GM12873 (cell line): Measurements from ENCODE around the gene CFAP251.

Source experiments
- TF ChIP-seq, protein P1 (sequence below): IDR thresholded peaks from 2 replicates; pipeline ENCODE4 v1.5.1; 2012; ENCODE audit warnings: low read depth, mild to moderate bottlenecking, moderate library complexity, low read length, control low read depth; ENCODE audit not compliant: insufficient read depth; ENCODE audit errors: missing control alignments

The CFAP251 gene

DNA sequence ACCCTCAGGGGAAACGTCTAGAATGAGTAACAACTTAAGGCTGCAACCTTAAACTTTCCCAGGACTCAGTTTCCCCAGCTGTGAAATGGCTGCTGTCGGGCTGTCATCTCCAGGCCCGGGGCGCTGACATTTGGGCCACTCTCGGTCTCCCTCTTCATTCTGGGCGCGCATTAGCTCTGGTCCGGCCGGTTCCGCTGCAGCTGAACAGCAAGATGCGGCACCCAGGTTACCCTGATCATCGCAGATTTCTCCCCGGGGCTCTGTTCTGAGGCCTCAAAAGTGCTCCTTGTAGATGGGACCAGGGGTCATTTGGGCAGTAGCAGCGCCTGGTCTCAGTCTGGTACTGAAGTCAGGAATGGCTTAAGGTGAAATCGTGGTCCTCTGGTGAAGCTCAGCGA, 102.4 kb downstream of the CFAP251 start:
- TF ChIP-seq, protein P1, sequence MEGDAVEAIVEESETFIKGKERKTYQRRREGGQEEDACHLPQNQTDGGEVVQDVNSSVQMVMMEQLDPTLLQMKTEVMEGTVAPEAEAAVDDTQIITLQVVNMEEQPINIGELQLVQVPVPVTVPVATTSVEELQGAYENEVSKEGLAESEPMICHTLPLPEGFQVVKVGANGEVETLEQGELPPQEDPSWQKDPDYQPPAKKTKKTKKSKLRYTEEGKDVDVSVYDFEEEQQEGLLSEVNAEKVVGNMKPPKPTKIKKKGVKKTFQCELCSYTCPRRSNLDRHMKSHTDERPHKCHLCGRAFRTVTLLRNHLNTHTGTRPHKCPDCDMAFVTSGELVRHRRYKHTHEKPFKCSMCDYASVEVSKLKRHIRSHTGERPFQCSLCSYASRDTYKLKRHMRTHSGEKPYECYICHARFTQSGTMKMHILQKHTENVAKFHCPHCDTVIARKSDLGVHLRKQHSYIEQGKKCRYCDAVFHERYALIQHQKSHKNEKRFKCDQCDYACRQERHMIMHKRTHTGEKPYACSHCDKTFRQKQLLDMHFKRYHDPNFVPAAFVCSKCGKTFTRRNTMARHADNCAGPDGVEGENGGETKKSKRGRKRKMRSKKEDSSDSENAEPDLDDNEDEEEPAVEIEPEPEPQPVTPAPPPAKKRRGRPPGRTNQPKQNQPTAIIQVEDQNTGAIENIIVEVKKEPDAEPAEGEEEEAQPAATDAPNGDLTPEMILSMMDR: no peak

DNA sequence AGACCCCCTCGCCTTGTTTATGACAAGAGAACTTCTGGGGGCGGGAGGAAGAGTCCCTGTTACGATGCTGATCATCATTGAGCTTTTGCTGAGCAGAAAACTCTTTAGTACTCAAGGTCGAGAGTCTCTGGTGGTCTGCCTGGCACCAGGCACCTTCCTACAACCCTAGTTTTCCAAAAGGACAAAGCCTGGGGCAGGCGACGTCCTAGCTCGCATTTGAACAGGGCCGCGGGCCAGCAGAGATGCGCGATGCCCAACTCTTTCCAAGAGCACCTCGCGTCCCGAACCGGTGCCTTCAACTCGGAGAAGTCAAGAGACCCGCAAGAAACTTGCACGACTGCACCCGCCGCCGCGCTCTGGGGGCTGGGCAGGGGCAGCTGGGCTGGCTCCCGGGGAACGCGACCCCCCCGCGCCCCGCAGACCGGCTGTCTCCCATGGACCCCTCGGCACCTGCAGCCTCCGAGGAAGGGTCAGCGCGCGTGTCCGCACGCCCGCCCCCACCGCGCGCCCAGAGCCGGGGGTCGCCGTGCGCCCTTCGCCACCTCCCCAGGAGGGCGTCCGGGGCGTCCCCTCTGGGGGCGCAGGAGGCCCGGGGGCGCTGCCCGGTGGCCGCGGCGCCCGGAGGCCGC, 102.9 kb downstream of the CFAP251 start:
- TF ChIP-seq, protein P1: no peak

DNA sequence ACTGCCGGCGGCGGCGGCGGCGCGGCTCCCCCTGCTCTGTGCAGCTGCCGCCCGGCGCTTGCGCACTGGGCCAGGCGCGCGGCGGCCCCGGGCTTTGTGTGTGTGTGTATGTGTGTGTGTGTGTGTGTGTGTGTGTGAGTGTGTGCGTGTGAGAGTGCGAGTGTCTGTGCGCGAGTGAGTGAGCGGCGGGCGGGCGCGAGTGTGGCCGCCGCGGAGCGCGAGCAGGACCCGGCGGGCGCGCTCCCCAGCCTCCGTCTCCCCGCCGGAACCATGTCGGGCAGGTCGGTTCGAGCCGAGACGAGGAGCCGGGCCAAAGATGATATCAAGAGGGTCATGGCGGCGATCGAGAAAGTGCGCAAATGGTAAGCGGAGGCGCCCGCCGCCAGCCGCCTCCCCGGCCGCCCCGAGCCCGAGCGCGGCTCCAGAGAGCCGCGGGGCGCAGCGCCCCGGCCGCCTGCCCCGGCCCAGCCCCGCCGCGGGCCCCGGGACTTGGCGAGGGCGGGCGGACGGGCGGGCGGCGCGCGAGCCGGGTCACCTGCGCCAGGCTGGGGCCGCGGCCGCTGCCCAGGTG, 103.5 kb downstream of the CFAP251 start, which contains the start of gene BCL7A:
Gene BCL7A, plus strand, starts transcription at position 63 of the 571 bp plus-strand sequence. Its CDS starts 208 bp downstream, at position 271.
- TF ChIP-seq, protein P1: no peak

DNA sequence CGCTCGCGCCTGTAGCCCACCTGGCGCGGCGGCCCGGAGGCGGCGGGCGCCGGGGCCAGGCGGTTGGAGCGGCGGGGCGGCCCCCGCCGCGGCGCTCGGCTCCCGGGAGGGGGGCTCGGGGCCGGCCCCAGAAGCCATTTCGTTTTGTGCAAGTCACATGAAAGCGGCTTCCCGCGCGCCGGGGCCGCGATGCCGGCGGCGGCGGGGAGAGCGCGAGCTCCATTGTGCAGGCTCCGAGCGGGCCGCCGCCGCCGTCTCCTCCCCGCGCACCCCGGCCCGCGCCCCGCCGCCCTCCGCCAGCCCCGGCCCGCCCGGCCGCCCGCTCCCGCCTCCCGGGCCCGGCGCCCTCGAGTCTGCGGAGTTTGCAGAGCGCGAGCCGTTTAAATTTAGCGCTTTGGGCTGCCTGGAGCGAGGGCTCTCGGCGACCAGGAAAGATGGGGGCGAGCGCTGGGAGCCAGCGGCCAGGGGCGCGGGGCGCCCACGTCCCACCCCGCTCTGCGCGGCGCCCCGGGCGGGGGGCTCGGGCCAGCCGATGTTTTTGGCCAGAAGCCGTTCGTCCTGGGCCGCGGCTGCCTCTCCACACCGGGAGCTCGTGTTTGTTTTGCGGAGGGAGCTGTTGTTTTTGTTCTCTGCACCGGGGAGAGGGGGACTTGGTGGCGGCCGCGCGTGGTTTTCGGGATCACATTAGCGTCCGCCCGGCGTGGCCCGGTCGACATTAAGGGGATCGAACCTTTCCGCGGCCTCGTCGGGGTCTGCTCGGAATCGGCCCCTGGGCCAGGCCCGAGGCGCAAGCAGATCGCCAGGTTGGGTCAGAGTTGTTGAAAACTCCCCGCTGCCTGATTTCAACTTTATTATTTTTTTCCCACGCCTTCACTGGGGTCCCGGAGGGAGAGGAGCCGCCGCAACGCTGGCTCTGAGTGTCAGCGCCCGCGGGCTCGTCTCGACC, 104.3 kb downstream of the CFAP251 start:
- TF ChIP-seq, protein P1: no peak

DNA sequence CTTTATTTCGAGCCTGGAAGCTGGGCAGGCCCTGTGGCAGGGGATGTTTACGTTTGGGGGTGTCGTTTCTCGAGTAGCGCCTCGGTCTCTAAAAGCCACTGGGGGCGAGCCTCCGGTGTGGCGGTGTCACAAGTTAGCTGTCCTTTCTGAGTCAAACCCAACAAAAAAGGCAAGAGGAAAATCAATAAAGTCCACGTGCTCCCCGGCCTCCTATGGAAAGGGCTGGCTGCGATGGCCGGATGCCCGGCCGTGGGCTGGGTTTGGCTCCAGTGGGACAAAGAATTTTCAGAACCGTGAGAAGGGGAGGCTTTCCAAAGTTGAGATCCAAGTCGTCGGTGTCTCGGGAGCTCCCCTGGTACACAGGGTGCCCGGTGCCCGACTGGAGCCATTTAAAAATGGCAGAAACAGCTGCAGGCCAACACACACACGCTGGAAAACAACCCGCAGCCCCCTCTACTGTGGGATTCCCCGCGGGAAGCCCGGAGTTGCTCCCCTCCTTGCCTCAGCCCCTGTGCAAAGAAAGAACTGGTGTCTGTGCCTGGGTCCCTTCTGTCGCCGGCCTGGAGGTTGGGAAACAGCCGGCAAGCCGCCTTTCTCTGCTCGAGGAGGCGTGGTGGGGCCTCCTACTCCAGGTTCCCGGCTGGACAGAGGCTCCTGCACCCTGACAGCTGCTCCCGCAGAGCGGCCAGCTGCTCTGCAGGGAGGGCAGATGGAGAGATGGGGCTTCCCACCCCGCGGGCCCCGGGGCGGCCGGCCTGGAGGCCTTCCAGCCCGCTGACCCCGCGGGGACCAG, 105.1 kb downstream of the CFAP251 start:
- TF ChIP-seq, protein P1: no peak

DNA sequence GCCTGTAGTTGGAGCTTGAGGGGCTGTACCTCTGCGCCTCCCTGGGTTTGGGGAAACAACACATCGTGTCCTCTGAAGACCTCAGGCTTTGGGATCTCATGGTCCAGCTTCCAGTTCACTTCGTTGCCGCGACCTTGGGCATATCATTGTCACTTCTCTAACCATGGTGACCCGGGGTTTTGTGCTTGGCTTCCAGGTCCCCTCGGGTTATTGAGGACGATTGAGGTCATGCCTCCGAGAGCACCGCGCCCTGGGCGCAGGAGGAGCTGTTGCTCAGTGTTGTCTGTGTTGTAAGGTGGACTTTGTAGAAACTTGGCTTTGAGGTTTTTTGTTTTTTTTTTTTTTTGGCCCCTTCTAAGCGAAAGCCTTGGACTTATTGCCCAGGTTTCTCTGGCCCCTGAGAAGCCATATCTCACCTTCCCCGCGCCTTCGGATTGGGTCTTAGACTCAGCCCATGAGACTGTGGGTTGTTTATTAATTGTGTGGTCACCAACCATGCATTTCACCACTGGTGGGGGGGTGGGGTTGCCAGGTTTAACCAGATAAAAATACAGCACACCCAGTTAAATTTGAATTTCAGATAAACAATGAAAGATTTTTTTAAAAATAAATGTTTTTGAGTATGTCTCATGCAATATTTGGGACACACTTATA, 105.9 kb downstream of the CFAP251 start:
- TF ChIP-seq, protein P1: no peak
